22Rv1 (cell line): ENCODE measurements around the gene KCTD3.

Source experiments
- H3K27ac ChIP-seq: fragments of 450-650 bp; 2 replicates; pipeline ENCODE4 v1.5.1; 2017
- CTCF ChIP-seq: fragments of 450-650 bp; IDR thresholded peaks from 2 replicates; pipeline ENCODE4 v1.5.1; 2017; ENCODE audit warnings: mild to moderate bottlenecking
- ZFX ChIP-seq: fragments of 450-650 bp; IDR thresholded peaks from 2 replicates; pipeline ENCODE4 v1.6.1; 2017; ENCODE audit warnings: antibody characterized with exemption, borderline replicate concordance

Gene KCTD3

DNA sequence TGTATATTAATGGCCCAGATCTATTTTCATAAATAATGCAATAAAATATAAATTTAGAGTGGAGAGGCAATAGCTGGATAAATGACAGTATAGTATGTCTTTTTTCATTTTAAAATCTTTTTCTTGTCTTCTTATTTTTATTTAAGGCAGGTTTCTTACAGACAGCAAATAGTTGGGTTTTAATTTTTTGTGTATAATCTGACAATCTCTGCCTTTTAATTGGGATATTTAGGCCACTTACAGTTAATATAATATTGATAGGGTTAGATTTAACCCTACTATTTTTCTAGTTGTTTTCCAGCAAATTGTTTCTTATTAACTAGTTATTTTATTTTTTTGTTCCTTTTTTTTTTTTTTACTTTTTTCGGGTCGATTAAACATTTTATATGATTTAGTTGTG, 23.3 kb upstream of the KCTD3 start:
- TF ChIP-seq CTCF: no peak
- no peak for TF ChIP-seq ZFX
- H3K27ac ChIP-seq: no peak overlapping the region

DNA sequence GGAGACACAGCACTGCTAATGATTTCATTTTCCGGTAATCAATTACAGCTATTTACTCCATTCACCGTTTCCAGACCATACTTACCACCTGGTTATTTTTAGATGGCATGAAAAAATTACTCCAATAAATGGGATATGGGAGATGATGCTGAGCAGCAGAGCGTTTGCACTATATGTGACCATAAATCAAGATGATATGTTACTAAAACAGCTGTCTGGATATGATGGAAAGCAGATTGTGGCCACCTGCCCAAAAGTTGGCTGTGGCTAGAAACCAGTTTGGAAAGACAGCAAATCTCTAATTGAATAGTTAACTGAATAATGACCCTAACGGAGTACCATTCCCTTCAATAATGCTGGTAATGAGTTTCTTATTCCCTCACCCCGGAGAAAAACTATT, 22.5 kb upstream of the KCTD3 start:
- TF ChIP-seq ZFX (no peak), CTCF (no peak)
- no peak overlapping the region for H3K27ac ChIP-seq

DNA sequence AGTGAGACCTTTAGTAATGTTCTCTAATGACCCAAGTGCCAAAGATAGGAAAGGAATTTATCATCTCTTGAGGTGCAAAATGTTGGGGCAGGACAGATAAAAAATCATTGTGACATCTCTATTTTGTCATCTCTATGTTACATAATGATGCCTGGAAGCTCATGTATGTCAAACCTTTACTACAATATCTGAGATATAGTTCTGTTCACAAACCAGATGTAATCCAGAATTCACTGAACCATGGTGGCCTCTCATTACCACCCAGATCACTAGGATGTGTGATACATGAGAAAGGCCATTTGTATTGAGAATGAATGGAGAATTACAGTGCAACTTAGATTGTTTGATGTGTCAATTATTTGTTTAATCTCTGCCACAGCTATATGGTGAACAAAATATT, 22.0 kb upstream of the KCTD3 start:
- no peak for TF ChIP-seq CTCF
- no peak for TF ChIP-seq ZFX
- no peak overlapping the region for H3K27ac ChIP-seq

GRCh38 chr1:215547011-215547410, 20.1 kb upstream of the KCTD3 start:
- no peak overlapping the region for H3K27ac ChIP-seq
- no peak for TF ChIP-seq ZFX
- TF ChIP-seq CTCF: no peak

DNA sequence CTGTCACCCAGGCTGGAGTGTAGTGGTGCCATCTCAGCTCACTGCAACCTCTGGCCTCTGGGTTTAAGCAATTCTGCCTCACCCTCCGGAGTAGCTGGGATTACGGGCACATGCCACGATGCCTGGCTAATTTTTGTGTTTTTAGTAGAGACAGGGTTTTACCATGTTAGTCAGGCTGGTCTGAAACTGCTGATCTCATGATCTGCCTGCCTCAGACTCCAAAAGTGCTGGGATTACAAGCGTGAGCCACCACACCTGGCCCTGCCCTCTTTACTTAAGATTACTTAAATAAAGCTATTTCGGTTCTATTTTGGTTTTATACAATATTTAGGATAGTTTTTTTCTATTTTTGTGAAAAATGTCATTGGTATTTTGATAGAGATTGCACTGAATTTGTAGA, 15.3 kb upstream of the KCTD3 start:
- TF ChIP-seq CTCF (no peak), ZFX (no peak)
- no peak overlapping the region for H3K27ac ChIP-seq

DNA sequence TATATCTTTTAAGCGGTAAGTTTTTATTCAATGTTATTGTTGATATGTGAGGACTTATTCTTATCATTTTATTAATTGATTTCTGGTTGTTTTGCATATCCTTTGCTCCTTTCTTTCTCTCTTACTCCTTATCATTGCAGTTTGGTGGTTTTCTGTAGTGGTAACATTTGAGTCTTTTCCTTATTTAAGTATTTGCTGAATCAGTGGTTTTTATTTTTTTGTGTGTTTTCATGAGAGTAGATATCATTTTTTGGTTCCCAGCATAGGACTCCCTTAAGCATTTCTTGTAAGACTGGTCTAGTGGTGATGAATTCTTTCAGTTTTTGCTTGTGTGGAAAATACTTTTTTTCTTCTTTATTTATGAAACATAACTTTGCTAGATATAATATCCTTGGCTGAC, 12.2 kb upstream of the KCTD3 start:
- no peak overlapping the region for H3K27ac ChIP-seq
- TF ChIP-seq ZFX (no peak), CTCF (no peak)

GRCh38 chr1:215555531-215555930, 11.6 kb upstream of the KCTD3 start:
- no peak for TF ChIP-seq CTCF

More at GRCh38 chr1:215555531-215555930, 11.6 kb upstream of the KCTD3 start:
- no peak overlapping the region for H3K27ac ChIP-seq
